SK-N-SH (cell line): Measurements from ENCODE around the gene NLRC5. TPM values are rescaled to one million over a fixed set of nuclear protein-coding genes. Genes with fewer than 3 reads are reported as not detected.

Experiments
- CTCF ChIA-PET: fragments of 300-600, 350-600 bp; formaldehyde crosslinking; extraction: SDS; loops from one replicate; lab custom pipeline; 2021; lab: Yijun Ruan, JAX
- POLR2A ChIA-PET: fragments of 350-600 bp; sonication (Branson Sonifier 250); formaldehyde crosslinking; extraction: SDS; loops from one replicate; lab custom pipeline; 2020; ENCODE audit warnings: antibody characterized with exemption, inconsistent platforms; lab: Yijun Ruan, JAX
- DNase-seq: peaks from one replicate; pipeline ENCODE4 v3.0.0; 2012
- H2AFZ ChIP-seq: fragments of 200-600 bp; sonication (generic); 2 replicates; pipeline ENCODE4 v1.8.1; 2016; ENCODE audit warnings: antibody characterized with exemption, mild to moderate bottlenecking, low read depth
- H3F3A ChIP-seq: fragments of 200-600 bp; sonication (generic); replicated peaks from 2 replicates; pipeline ENCODE3; 2016; ENCODE audit warnings: antibody characterized with exemption, mild to moderate bottlenecking; ENCODE audit not compliant: insufficient read depth
- H3K27ac ChIP-seq, 2 experiments: fragments of 200-500 bp in 1 of 2; fragments of 200-600 bp in 1 of 2; sonication (Bioruptor generic) in 1 of 2; sonication (generic), shearing (Covaris generic) in 1 of 2; 2 replicates each; pipeline versions ENCODE4 v1.5.1 to v1.6.1; 2014 to 2016; ENCODE audit warnings: low read depth in 2 of 2, inconsistent platforms in 1 of 2, low read length in 1 of 2, mild to moderate bottlenecking in 1 of 2, mixed read lengths in 1 of 2
- H3K27me3 ChIP-seq: fragments of 200-600 bp; sonication (generic), shearing (Covaris generic); 2 replicates; pipeline ENCODE4 v1.6.1; 2016; ENCODE audit warnings: mixed run types; ENCODE audit not compliant: insufficient read depth
- H3K36me3 ChIP-seq, 2 experiments: fragments of 200-500 bp in 1 of 2; fragments of 200-600 bp in 1 of 2; sonication (Bioruptor generic) in 1 of 2; sonication (generic) in 1 of 2; replicated peaks in 1 of 2; 2 replicates each; pipeline versions ENCODE3 to v1.5.1; 2014 to 2016; ENCODE audit warnings: low read length in 1 of 2, mild to moderate bottlenecking in 1 of 2; ENCODE audit not compliant: insufficient read depth in 2 of 2, control insufficient read depth in 1 of 2
- H3K4me1 ChIP-seq, 2 experiments: fragments of 200-500 bp in 1 of 2; fragments of 200-600 bp in 1 of 2; sonication (Bioruptor generic) in 1 of 2; sonication (generic), shearing (Covaris generic) in 1 of 2; 2 replicates each; pipeline versions ENCODE4 v1.5.1 to v1.6.1; 2014 to 2016; ENCODE audit warnings: low read depth in 1 of 2, low read length in 1 of 2, mixed run types in 1 of 2; ENCODE audit not compliant: insufficient read depth in 2 of 2, control insufficient read depth in 1 of 2
- H3K4me2 ChIP-seq: fragments of 200-600 bp; sonication (generic), shearing (Covaris generic); 2 replicates; pipeline ENCODE4 v1.6.1; 2017; ENCODE audit warnings: mixed run types
- H3K4me3 ChIP-seq, 2 experiments: fragments of 200-500 bp in 1 of 2; fragments of 200-600 bp in 1 of 2; sonication (Bioruptor generic) in 1 of 2; sonication (generic), shearing (Covaris generic) in 1 of 2; 2 replicates each; pipeline versions ENCODE4 v1.5.1 to v1.8.1; 2014 to 2016; ENCODE audit warnings: low read depth in 2 of 2, inconsistent platforms in 1 of 2, low read length in 1 of 2, mild to moderate bottlenecking in 1 of 2, mixed read lengths in 1 of 2, moderate library complexity in 1 of 2
- H3K79me2 ChIP-seq: fragments of 200-600 bp; sonication (generic); 2 replicates; pipeline ENCODE4 v1.8.1; 2017; ENCODE audit warnings: mild to moderate bottlenecking; ENCODE audit not compliant: insufficient read depth
- H3K9ac ChIP-seq: fragments of 200-600 bp; sonication (generic); 2 replicates; pipeline ENCODE4 v1.6.1; 2017; ENCODE audit warnings: mixed run types
- H3K9me2 ChIP-seq: fragments of 200-600 bp; sonication (generic); 2 replicates; pipeline ENCODE4 v1.6.1; 2017; ENCODE audit warnings: mixed run types
- H3K9me3 ChIP-seq: fragments of 200-600 bp; sonication (generic); 2 replicates; pipeline ENCODE4 v1.6.1; 2017; ENCODE audit warnings: mixed run types, mild to moderate bottlenecking, moderate library complexity
- H4K20me1 ChIP-seq: fragments of 200-600 bp; sonication (generic); 2 replicates; pipeline ENCODE4 v1.6.1; 2017; ENCODE audit warnings: mild to moderate bottlenecking, mixed run types; ENCODE audit not compliant: insufficient read depth
- CHD2 ChIP-seq: fragments of 150-350 bp; IDR thresholded peaks from 2 replicates; pipeline ENCODE4 v1.6.1; 2018; ENCODE audit warnings: low read length; ENCODE audit not compliant: partially characterized antibody
- ELF1 ChIP-seq: IDR thresholded peaks from 2 replicates; pipeline ENCODE4 v1.4.0; 2012
- EP300 ChIP-seq, 2 experiments: IDR thresholded peaks; 2 replicates each; pipeline versions ENCODE4 v1.4.0 to v1.6.1; 2012; ENCODE audit warnings: borderline replicate concordance in 1 of 2, low read depth in 1 of 2, low read length in 1 of 2
- FOSL2 ChIP-seq: IDR thresholded peaks from 2 replicates; pipeline ENCODE4 v1.4.0; 2012; ENCODE audit warnings: low read depth, mild to moderate bottlenecking, moderate library complexity, borderline replicate concordance
- GABPA ChIP-seq: IDR thresholded peaks from 2 replicates; pipeline ENCODE4 v1.4.0; 2012; ENCODE audit warnings: low read depth, mild to moderate bottlenecking
- RCOR1 ChIP-seq: fragments of 150-350 bp; IDR thresholded peaks from 2 replicates; pipeline ENCODE4 v1.6.1; 2017; ENCODE audit warnings: antibody characterized with exemption, low read length
- RFX5 ChIP-seq: IDR thresholded peaks from 2 replicates; pipeline ENCODE4 v1.6.1; 2012; ENCODE audit warnings: mild to moderate bottlenecking, improper control_type of control experiment, low read length
- TAF1 ChIP-seq: IDR thresholded peaks from 2 replicates; pipeline ENCODE4 v1.6.1; 2012; ENCODE audit warnings: low read depth, mild to moderate bottlenecking, low read length, moderate library complexity, borderline replicate concordance
- WGBS: methylation state at CpG from one replicate; pipeline ENCODE4 v1.1.6; 2017; ENCODE audit warnings: low lambda C conversion rate; 5-methylcytosine and 5-hydroxymethylcytosine counted together
- polyA plus RNA-seq, 3 experiments: library from polyadenylated mRNA; depleted of rRNA; stranded (reverse); fragments of >200 nt; gene quantifications; 2 replicates each; pipeline ENCODE4 v1.2.3, GENCODE V29; 2012
- TF ChIP-seq, protein P1 (sequence below): IDR thresholded peaks from 2 replicates; pipeline ENCODE4 v1.4.0; 2012; ENCODE audit warnings: low read depth, borderline replicate concordance
- TF ChIP-seq, protein P2 (sequence below): IDR thresholded peaks from 2 replicates; pipeline ENCODE4 v1.4.0; 2012; ENCODE audit warnings: low read depth

Gene NLRC5
- polyA plus RNA-seq, 1 of the 3 experiments (the other 2 are of a cell fraction): 6.5 TPM

DNA sequence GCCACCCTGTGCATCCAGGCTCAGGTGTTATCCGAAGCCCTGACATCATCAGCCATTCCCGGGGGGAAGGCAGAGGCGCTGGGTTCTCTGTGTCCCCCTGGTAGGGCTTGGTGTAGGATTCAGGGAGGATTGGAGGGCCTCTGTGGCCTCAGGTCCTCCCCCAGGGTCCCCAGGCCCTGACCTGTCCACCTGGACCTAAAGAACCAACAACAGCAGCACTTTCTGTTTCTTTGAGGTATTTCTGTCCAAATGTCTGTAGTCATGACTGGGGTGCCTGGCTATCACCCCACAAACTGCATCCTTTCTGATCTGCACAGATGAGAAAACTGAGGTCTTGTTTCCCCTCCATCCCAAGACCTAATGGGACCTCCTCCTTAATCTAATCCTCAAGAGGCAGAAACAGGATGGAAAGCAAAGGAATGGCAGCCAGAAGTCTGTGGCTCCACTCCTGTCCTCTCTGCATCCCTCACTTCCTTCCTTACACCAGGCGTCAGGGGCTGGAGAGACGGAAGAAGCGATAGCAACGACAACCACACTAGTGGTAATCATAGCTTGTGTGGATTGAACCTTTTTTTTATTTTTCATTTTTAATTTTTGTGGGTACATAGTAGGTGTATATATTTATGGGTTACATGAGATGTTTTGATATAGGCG lies 11.8 kb downstream of the NLRC5 start:
- TF ChIP-seq TAF1 (no peak), RFX5 (no peak)
- TF ChIP-seq, protein P1, sequence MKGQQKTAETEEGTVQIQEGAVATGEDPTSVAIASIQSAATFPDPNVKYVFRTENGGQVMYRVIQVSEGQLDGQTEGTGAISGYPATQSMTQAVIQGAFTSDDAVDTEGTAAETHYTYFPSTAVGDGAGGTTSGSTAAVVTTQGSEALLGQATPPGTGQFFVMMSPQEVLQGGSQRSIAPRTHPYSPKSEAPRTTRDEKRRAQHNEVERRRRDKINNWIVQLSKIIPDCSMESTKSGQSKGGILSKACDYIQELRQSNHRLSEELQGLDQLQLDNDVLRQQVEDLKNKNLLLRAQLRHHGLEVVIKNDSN: no peak
- CTCF ChIA-PET: no interaction called here
- no peaks in the 10 kb centered on the region for H3K27me3 ChIP-seq
- H3F3A ChIP-seq: no peaks in the 10 kb centered on the region
- peaks cover 0 to 12% of the 10 kb centered on the region in 2 experiments; a peak in 2 of 4 replicates for H3K4me1 ChIP-seq
- no peaks in the 10 kb centered on the region for H3K79me2 ChIP-seq
- WGBS: 93% methylated on average over 8 of the region's 8 CpGs
- no peak overlapping the region for H3K4me3 ChIP-seq
- no peak overlapping the region for H3K9ac ChIP-seq
- peak overlapping the region in 1 of 2 experiments; percentile 63; a peak in 2 of 4 replicates for H3K27ac ChIP-seq
- DNase-seq: no peak
- H3K36me3 ChIP-seq: no peaks in the 10 kb centered on the region
- POLR2A ChIA-PET: no interaction called here
- no peaks in the 10 kb centered on the region for H3K9me2 ChIP-seq
- no peaks in the 10 kb centered on the region for H4K20me1 ChIP-seq
- no peaks in the 10 kb centered on the region for H3K9me3 ChIP-seq
- 0 out of 2 replicates have a peak overlapping the region, but pooled peaks have one; percentile 20 for H3K4me2 ChIP-seq
- peak overlapping the region; percentile 70; the same call in 1 of the 2 replicates for H2AFZ ChIP-seq

DNA sequence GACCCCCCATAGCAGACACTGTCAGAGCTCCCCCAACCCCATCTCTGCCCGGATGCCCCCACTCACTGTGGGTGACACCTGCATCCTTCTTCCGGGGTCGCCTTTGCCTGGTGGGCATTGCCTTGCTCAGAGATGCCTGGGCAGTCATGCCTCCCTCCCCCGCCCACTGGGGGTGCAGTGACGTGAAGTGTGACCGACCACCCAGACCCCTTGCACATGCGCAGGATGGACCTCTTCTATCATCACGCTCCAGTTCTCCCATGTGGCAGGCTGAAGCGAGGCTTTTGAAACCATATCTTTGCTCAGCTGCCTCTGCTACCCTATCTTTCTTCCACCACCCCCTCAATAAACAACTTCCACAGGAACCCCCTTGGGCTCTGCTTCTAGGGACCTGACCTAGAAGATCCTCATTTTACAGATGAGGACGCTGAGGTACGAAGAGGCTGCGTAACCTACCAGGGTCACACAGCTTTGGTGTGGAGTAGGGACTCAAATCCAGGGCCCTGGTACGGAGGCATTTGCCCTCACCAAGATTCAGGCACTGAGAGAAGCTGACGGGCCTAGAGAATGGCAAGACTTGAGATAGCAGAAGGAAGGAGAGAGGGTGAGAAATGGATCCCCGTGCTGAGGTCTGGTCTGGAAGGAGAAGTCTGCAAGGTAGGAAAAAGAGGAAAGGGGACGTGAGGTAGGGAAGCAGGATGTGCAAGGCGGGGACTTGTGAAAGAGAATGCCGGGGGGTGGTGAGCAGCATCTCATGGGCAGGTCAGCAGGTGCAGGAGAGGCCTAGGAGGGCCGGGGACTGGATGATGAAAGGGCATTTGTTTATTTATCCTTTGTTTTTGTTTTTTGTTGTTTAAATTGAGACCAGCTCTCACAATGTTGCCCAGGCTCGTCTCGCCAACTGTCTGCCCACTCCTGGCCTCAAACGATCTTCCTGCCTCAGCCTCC lies 14.4 kb downstream of the NLRC5 start:
- no peaks in the 10 kb centered on the region for H4K20me1 ChIP-seq
- H3K4me1 ChIP-seq: peaks cover 0 to 12% of the 10 kb centered on the region in 2 experiments; a peak in 2 of 4 replicates
- H3K9me2 ChIP-seq: no peaks in the 10 kb centered on the region
- no peak for TF ChIP-seq FOSL2
- no peaks in the 10 kb centered on the region for H3K79me2 ChIP-seq
- 93% methylated on average over 22 of the region's 22 CpGs for WGBS
- no peak overlapping the region for H3K9ac ChIP-seq
- POLR2A ChIA-PET: no interaction called here
- H3K27ac ChIP-seq: no peak overlapping the region
- no peak overlapping the region for H3K4me3 ChIP-seq
- CTCF ChIA-PET: no interaction called here
- H2AFZ ChIP-seq: no peak overlapping the region
- no peaks in the 10 kb centered on the region for H3K27me3 ChIP-seq
- no peaks in the 10 kb centered on the region for H3F3A ChIP-seq
- DNase-seq: no peak
- no peaks in the 10 kb centered on the region for H3K36me3 ChIP-seq
- H3K9me3 ChIP-seq: no peaks in the 10 kb centered on the region
- H3K4me2 ChIP-seq: no peak overlapping the region

DNA sequence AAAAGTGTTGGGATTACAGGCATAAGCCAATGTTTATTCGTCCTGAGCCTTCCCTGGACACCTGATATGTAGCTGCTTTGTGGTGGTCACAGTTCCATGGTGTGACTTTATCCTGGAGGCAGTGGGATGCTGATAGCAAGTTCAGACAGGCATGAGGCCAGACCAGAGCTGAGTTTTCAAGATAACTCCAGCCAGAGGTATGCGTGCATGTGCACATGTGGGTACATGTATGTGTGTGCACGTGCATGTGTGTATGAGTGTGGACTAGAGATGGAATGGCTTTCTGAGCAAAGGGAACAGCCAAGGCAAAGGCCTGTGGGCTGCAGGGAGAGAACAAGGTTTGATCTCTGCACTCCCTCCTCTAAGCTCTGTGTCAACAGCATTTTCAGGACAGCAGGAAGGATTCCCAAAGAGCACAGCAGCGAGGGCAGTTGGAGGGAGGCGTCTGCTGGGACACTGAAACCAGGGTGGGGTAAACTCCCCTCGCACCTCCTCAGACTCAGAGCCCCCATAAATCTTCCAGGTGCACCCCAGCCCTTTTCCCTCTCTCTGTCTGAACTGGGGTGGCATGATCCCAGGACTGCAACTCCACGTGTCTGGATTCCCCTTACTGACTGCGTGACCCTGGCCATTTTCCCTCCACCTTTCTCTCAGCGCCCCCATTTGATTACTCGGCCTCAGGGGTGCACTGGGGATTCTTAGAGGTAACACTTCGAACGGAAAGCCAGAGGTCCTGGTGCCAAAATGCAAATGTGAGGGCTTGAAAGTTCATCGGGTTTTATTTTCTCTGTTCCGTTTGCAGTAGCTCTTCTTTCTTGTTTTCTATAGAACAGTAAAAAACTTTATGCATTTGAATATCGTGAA lies 15.3 kb downstream of the NLRC5 start:
- DNase-seq: no peak
- H4K20me1 ChIP-seq: no peaks in the 10 kb centered on the region
- no peak overlapping the region for H3K4me2 ChIP-seq
- no peak overlapping the region for H3K27ac ChIP-seq
- CTCF ChIA-PET: interaction anchor here (0.8 kb wide), 1 partner anchor 15 kb away, joined by 3 read pairs; the partner anchor contains the start of gene NLRC5
- no peaks in the 10 kb centered on the region for H3K9me2 ChIP-seq
- no peaks in the 10 kb centered on the region for H3K79me2 ChIP-seq
- 86% methylated on average over 15 of the region's 15 CpGs for WGBS
- H3K4me1 ChIP-seq: peaks cover 0 to 12% of the 10 kb centered on the region in 2 experiments; a peak in 2 of 4 replicates
- no peaks in the 10 kb centered on the region for H3F3A ChIP-seq
- H2AFZ ChIP-seq: no peak overlapping the region
- H3K27me3 ChIP-seq: no peaks in the 10 kb centered on the region
- H3K9ac ChIP-seq: no peak overlapping the region
- no peaks in the 10 kb centered on the region for H3K9me3 ChIP-seq
- POLR2A ChIA-PET: no interaction called here
- H3K36me3 ChIP-seq: no peaks in the 10 kb centered on the region
- no peak overlapping the region for H3K4me3 ChIP-seq
- TF ChIP-seq GABPA (no peak), ELF1 (no peak), EP300 (IDR thresholded peaks at IDR 0.05; ENCODE audit: borderline replicate concordance in 1 of 2, low read depth in 1 of 2, low read length in 1 of 2) (no peak), RCOR1 (no peak), CHD2 (no peak)
- TF ChIP-seq, protein P1: no peak
- TF ChIP-seq, protein P2, sequence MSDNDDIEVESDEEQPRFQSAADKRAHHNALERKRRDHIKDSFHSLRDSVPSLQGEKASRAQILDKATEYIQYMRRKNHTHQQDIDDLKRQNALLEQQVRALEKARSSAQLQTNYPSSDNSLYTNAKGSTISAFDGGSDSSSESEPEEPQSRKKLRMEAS: no peak
